COLO668 (cell line): ENCODE measurements around the gene MSGN1.

ENCODE experiments used
- DNase-seq: peaks from one replicate; lab custom pipeline; 2025; ENCODE audit not compliant: unreplicated experiment; lab: John Stamatoyannopoulos, UW

Gene MSGN1, protein sequence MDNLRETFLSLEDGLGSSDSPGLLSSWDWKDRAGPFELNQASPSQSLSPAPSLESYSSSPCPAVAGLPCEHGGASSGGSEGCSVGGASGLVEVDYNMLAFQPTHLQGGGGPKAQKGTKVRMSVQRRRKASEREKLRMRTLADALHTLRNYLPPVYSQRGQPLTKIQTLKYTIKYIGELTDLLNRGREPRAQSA

DNA sequence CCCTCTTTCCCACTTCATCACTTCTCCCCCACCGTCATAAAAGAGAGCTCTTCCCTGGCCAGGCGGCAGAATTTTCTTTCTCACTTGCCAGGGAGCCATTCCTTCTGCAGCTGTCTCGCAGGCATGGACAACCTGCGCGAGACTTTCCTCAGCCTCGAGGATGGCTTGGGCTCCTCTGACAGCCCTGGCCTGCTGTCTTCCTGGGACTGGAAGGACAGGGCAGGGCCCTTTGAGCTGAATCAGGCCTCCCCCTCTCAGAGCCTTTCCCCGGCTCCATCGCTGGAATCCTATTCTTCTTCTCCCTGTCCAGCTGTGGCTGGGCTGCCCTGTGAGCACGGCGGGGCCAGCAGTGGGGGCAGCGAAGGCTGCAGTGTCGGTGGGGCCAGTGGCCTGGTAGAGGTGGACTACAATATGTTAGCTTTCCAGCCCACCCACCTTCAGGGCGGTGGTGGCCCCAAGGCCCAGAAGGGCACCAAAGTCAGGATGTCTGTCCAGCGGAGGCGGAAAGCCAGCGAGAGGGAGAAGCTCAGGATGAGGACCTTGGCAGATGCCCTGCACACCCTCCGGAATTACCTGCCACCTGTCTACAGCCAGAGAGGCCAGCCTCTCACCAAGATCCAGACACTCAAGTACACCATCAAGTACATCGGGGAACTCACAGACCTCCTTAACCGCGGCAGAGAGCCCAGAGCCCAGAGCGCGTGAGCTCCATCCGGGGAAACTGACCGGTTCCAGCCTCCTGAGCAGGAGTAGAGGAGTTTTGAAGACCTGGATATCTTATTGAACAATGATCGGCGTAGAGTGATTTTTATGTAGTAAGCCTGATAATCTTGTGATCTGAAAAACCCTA is at the start of gene MSGN1:
Gene MSGN1, plus strand, starts transcription at position 65 of the 850 bp plus-strand sequence. Its CDS starts 59 bp downstream, at position 124.
- DNase-seq, result no peak

DNA sequence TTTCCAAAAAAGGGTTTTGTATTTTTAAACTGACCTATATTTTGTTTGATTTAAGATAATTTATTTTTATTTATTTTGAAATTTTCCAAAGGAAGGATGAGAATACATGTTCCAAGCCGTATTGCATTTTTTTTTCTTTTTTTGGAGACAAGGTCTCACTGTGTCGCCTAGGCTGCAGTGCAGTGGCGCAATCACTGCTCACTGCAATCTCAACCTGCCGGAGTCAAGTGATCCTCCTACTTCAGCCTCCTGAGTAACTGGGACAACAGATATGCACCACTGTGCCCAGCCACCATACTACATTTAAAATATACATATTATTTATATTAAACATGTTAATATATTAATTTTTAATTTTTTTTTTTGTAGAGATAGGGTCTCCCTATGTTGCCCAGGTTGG is 47.4 kb upstream of the MSGN1 start:
- DNase-seq, result no peak

DNA sequence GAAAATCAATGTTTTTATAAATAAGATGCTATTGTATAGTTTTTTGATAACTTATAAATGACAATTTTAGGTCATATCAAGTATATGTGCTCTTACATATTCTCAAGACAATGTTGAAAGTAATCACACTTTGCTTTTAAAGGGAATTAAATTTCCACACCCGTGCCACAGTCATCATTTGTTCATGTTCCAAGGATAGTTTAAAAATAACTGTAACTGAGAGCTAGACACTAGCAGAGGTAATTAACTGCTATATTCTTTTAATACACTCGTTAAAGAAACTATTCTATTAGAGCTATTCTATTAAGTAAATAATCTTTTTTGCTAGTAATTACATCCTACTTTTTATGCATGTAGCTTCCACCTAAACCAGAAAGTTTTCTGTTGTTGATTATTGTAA is 44.3 kb upstream of the MSGN1 start:
- no peak for DNase-seq

DNA sequence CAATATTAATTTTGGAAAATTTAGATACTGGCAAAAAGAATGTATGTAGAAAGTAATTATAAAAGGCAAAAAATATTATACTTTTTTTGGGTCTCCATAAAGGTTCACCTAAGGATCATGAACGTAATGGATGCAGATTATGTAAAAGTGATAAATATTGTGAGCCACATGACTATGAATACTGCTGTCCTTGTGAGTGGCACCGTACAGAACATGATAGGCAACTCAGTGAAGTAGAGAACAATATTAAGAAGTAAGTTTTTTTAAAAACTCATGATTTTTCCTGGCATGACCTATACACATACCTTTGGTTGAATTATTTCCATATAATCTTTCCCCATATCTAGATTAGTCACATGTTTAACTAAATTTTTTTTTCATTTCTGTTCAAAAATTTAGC is 43.7 kb upstream of the MSGN1 start:
- DNase-seq, result no peak

DNA sequence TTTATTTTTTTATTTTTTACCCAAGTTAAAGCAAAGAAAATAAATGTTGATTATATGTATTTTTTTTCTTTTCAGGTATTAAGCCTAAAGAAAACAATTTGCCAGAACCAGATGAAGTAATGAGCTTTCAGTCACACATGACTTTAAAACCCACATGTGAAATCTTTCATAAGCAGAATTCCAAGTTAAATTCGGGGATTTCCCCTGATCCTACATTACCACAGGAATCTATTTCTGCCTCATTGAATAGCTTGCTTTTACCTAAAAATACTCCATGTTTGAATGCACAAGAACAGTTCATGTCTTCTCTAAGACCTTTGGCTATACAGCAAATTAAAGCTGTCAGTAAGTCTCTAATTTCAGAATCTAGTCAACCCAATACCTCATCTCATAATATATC is 35.7 kb upstream of the MSGN1 start:
- no peak for DNase-seq

DNA sequence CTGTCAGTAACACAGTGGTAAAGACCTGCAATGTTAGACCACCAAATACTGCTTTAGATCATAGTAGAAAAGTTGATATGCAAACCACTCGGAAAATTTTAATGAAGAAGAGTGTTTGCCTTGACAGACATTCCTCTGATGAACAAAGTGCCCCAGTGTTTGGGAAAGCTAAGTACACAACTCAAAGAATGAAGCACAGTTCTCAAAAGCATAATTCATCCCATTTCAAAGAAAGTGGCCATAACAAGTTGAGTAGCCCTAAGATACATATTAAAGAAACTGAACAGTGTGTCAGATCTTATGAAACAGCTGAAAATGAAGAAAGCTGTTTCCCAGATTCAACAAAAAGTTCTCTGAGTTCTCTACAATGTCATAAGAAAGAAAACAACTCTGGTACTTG is 34.8 kb upstream of the MSGN1 start:
- DNase-seq, result no peak

DNA sequence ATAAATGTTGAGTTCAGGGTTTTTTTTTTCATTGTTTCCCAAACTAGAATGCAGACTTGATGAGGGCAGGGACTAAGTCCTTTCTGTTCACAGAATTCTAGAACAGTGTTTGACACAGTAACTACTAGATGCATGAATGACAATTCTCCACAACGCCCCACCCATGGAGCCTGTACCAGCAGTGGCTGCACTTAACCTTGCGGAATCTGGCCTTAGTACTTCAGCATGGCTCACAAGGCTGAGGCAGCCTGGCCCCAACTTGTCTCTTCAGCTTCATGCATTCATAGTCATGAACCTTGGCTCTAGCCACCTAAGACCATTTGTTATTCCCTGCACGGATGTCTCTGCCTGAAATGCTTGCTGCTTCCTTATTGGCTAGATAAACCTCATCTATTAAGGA is 29.5 kb upstream of the MSGN1 start:
- DNase-seq, result no peak

DNA sequence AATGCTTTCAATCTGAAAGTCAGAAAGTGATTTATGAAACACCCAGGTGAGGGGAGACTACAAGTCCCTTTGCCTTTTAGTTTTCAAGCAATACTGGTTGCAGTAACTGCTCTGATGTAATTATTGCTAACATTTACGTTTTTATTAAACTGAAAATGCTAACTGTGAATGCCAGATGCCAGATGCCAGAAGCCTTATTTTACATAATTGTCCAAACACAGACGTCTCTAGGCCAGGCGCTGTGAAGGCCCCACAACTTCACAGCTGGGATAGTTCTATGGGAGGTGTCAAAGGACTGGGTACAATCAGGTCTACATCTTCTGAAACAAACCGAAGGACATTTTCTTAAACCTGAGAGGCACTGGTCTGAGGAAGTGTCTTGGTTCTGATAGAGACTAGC is 27.5 kb upstream of the MSGN1 start:
- DNase-seq, result no peak

DNA sequence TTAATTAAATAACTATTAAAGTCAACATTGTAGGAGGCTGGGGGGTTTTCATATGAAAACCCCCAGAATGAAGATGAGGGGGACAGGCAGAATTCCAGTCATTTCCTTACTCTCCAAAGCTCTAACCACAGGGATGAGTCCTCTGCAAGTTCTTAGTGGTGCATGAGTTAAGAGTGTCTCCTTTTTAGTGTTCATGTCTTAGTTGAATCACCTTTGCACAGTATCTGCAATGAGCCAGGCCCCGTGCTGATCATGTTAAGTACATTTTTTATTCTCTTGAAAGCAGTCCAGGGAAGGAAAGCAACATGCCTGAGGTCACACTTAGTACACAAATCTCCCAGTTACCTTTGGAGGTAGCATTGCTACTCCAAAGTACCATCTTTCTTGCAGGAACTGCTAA is 25.7 kb upstream of the MSGN1 start:
- no peak for DNase-seq

DNA sequence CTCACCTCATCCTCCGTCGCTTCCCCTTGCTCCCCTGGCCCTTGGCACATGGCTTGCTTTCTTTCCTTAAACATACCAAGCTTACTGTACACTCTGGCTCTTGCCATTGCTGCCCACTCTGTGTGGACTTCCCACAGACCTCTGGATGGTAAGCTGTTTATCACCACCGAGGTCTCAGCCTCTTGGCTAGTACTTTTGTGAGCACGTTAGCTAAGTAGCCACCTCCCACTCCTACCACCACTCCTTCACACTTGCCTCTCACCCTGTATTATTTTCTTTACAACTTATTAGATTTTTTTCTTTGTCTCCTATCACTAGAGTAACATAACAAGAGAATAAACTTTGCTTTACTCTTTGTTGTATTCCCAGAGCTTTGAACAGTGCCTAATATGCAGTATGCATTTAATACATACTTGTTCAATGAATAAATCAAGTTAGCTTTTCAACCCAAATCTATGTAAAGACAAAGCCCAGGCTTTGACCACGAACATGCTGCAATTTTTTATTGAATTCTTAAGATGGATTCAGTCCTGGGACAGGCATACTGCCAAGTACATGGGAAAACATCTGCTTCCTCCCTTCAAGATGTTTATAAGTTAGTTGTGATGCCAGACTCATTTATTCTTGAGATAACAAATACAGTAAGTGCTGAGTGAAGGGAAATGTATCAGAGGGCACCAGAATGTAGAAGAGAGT is 25.0 kb upstream of the MSGN1 start:
- DNase-seq, result no peak

DNA sequence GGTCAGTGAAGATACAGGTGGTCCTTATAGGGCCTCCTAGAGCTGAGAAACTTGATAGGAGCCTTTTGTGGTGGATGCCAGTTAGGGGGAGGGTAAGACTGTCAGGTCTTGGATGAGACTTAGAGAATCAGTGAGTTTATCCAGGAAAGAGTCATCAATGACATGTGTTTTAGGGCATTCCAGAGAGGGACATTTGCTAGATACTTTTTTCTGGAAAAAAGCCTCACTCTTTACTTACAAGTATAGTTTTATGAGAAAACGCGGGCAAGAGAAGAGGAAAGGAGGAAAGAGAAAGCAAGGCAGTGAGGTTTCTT is 24.5 kb upstream of the MSGN1 start:
- DNase-seq, result no peak

DNA sequence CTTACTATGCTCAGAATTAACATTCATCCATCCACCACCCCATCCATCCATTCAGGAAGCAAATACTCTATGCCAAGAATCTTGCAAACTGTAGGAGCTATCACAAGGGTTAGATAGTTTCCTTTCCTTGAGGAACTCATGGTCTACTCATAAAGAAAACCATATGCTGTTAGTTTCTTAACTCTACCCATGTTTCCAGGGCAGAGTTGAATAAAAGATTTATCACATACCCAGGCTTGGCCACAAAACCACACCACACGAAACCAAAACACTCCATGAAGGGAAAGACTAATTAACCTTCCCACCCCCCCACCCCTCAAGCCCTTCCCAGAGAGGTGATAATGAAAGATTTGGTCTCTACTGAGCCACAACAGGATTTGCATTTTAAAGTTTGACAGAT is 23.7 kb upstream of the MSGN1 start:
- DNase-seq, result no peak

DNA sequence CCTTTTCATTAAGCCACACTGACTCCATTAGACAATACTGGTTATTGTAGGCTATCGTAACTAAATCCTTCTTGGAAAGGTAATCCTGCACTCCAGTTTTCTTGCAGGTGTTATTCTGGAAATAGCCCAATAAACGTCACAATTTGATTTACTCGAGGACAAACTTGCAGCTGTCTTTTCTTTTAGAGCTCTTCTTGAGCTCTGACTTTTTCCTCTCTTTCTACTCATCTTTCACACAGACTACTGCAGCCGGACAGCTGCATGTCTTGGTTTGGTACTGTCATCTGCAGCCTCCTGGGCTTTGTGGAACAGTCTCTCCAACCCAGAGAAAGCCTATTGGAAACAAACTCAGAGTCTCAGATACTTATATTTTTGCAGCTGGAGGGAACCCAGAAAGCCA is 23.0 kb upstream of the MSGN1 start:
- no peak for DNase-seq

DNA sequence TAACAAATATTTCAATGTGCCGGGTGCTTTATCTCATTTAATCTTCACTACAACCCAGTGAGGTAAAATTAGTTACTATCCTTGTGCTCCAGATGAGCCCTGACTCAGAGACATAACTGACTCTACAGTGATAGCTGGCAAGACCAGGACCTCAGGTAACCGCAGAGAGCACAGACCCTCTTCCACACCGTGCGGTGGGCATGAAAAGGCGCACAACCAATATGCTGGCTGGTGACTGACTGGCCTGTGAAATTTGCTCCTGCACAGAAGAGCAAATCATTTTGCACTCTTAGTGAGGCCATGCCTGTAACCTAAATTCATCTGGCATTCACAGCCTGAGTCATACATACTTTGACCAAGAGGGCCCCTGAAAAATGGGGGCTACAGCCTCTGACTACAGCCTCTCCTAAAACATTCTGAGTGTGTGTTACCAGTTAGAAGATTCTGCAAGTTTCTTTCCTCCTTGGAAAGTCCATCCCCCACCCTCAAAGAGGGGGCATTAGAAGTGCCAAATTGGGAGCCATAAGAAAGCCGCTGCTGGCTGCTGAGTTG is 22.4 kb upstream of the MSGN1 start:
- no peak for DNase-seq

DNA sequence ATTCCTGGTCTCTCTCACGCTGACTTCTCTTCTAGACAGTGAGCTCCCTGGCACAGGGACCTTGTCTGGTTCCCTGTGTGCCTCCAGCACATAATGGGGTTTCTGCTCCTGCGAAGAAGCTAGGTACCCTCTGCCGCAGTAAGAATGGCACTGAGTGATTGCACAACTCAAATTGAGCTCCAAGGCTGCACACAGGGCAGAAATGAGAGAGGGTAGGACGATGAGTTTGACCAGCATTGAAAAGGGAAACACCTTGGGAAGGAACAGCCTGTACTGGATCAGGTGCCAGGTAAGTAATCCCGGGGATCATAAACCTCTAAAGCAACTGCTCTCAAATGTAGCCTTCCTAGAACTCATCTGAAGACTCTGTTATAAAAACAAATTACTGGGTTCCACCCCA is 21.0 kb upstream of the MSGN1 start:
- no peak for DNase-seq

DNA sequence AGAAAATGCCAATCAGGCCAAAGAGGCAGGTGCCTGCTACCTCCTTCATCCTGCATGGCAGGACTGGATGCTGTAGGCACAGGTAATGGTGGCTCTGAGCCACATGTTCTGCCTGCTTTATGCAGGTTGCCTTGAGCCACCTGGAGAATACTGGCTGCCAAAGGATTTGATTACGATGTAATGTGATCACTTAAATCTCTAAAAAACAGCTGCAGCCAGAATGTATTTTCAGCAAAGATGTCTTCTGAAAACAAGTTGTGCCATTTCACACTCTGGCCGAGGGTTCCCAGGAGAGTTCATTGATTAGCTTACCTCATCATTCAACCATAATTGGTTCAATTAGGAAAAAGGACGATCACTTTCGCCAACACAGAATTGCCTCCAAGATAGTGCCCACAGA is 17.9 kb upstream of the MSGN1 start:
- DNase-seq, result no peak

DNA sequence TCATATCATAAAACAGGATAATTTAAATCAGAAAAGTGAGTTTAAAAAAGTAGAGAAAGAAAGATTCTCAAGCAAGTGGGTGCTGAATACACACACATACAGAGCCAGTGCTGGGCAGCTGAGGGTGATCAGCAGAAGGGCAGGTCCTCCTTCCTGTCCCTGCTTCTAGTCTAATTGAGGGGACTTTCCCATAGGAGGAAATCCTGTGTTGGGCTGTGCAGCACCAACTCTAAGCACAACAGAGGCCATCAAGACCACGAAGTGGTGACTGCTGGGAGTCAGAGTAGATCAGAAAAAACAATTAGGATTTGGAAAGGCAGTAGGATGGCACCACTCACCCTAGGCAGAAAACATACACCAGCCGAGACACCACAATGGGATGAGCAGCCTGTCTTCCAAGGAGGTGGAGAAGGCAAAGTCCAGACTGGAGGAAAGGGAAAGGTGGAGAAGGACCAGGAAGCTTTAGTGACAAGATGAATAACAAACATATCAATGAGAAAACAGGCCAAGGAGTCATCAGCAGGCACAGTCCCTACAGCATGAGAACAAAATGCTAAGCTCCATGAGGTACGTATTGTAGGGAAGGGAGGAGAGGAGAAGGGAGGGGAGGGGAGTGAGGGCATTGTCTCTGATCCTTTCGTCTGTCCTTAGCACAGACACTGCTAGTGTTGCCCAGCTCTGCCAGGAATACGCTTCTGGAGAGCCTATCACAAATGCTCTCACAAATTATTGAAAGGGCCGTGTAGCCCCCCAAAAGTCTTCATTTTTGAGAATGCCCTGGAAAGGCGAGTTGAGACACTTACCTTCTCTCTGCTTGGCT is 16.7 kb upstream of the MSGN1 start:
- no peak for DNase-seq

DNA sequence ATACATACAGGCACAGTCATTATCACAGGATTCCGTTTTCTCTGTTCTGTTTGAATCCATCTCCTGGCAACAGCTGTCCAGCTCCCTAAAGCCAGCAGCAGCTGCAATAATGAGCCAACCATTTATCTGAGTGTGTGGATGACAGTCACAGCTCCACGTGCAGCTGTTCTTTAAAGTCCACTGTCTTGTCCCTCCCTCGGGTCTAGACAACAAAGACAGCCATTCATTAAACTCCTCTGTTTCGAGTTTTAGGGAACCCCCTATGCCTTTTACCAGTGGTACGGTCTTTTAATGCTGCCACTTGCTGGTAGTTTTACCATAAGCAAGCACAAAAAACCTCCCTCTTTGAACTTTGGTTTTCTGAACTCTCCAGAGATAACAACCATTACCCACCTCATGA is 16.0 kb upstream of the MSGN1 start:
- peak; percentile 48 for DNase-seq

DNA sequence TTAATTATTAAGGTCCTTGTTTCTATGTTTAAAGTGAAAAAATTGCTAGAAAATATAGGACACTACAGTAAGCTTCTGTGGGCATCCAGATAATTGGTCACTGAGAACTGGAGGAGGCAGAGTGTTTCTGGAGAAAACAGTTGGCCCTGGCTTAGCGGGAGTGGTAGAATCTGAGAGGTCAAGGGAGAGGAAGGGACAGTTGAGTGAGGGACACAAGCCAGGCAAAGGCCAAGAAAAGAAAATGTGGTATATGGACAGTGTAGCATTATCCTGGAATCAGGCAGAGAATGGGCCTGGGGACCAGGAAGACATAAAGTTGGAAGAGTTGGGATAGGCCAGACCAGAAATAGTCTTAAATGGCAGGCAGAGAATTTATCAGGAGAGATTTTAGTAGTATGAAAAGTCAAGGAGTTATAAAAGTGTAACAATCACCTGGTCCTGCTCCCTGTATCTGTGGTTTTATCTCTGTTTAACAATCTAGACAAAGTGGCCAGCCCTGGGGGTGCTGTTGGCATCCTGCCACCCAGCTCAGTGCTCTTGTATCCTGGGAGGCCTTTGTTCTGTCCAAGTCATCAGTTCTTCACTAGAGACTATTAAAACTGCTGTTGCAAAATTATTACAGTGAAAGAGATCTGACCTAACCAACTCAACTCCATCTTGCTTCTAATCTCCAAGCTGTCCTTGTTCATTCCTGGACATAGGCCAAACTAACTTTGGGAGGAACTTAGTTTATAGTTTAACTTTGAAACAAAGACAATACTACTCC is 15.4 kb upstream of the MSGN1 start:
- DNase-seq, result peak; percentile 66

DNA sequence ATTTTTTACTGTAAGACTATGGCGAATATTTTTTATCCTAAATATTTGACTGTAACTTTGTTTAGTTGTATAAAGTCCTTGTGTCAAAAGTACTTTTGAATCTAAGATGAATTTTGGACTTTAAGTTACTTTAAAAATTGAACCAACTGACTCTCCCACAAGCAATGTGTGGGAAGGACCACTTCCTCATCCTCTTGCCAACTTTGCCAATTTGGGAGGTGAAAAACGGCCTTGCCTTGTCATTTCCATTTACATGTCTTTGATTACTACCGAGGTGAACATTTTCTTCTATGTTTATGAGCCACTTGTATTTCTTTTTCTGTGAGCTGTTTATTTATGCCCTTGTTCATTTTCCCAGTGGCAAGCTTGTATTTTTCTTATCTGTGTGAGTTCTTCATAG is 12.8 kb upstream of the MSGN1 start:
- DNase-seq, result no peak

DNA sequence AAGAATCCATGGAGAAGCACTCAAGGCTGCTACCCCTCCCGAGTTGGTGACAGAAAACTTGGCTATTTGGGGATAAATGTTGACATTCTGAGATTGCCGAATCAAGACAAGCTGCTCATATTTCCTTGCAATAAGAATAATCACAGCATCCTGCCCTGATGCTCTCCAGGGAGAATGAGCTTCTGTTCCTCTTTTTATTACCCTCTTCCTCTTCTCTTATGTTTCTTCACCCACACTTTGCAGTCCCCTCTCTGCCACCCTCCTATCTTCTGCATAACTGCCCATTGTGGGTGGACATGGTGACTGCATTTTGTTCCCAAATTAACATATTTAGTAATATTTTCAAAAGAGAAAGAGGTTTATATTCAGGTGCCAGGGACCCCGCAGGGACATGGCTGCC is 11.9 kb upstream of the MSGN1 start:
- DNase-seq, result no peak
